PC-9 (cell line): ENCODE results near the gene ZNF385B.

Experiments
- EZH2 ChIP-seq: fragments of 200-600 bp; sonication (generic); IDR thresholded peaks from 2 replicates; pipeline ENCODE4 v1.8.0; 2017; ENCODE audit warnings: antibody characterized with exemption, low read depth
- TF ChIP-seq, protein P1 (sequence below): fragments of 200-600 bp; sonication (generic); conservative IDR thresholded peaks from 2 replicates; pipeline ENCODE4 v1.6.1; 2017; ENCODE audit warnings: mixed run types, antibody characterized with exemption, mild to moderate bottlenecking, moderate library complexity

DNA sequence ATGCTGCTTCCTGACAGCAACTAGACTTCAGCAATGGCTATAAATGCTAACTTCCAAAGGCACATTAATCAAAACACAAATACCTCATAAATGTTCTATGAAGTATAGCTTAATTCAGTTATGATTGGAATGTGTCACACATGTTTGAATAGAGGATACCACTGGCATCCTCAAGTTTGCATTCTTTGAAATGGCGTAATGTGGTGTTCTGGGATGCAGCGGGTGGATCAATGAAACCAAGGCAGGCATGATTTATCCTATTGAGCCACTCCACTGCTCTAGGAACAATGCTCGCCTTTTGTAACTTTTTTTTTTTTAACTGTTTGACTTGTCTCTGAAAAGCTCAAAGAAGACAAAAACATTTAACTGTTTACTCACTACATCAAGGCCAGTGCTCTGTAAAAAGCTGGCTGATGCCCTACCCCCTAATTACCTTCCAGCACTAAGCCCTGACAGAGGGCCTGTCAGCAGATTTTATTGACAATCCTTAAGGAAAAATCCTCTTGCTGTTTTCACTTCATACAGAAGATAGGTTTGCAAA lies 318.0 kb downstream of the ZNF385B start:
- TF ChIP-seq, protein P1, sequence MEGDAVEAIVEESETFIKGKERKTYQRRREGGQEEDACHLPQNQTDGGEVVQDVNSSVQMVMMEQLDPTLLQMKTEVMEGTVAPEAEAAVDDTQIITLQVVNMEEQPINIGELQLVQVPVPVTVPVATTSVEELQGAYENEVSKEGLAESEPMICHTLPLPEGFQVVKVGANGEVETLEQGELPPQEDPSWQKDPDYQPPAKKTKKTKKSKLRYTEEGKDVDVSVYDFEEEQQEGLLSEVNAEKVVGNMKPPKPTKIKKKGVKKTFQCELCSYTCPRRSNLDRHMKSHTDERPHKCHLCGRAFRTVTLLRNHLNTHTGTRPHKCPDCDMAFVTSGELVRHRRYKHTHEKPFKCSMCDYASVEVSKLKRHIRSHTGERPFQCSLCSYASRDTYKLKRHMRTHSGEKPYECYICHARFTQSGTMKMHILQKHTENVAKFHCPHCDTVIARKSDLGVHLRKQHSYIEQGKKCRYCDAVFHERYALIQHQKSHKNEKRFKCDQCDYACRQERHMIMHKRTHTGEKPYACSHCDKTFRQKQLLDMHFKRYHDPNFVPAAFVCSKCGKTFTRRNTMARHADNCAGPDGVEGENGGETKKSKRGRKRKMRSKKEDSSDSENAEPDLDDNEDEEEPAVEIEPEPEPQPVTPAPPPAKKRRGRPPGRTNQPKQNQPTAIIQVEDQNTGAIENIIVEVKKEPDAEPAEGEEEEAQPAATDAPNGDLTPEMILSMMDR = no peak
- TF ChIP-seq EZH2 = no peak
